Sigmoid colon (tissue), 3 donors: ENCODE data around the gene PTPRO.

Experiments used
- CTCF ChIP-seq, 4 experiments: fragments of 450-650 bp in 3 of 4; fragments of 200-600 bp in 1 of 4; IDR thresholded peaks; one replicate each; pipeline ENCODE4 v1.5.1; 2016 to 2019; ENCODE audit warnings: antibody characterized with exemption in 4 of 4, mild to moderate bottlenecking in 3 of 4, moderate library complexity in 2 of 4
- POLR2A ChIP-seq, 2 donors: fragments of 450-650 bp; IDR thresholded peaks; one replicate each; pipeline ENCODE4 v1.6.1; 2016; ENCODE audit warnings: antibody characterized with exemption in 2 of 2, mild to moderate bottlenecking in 2 of 2, moderate library complexity in 2 of 2

DNA sequence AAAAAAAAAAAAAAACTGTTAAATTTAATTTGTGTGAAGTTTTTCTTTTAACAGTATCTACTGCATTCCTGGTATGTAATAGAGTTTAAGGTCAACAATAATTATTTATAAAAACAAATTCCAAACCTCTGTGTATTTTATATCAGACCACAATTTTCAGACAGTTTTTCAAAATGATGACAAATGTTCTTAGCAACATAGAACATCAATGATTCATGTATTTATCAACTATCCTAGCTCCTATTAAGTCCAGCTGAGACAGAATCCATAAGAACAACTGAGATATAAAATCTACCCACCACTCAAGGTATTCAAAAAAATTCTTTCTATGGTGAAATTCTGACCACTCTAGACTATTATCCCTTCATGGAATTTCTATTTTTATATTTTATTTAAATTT lies 322.4 kb downstream of the PTPRO start:
- TF ChIP-seq CTCF (IDR thresholded peaks at IDR 0.05) = no peak
- no peak for TF ChIP-seq POLR2A (IDR thresholded peaks at IDR 0.05)
